OCI-LY1 (cell line): ENCODE results near the gene IFI30.

ENCODE experiments used
- H2AFZ ChIP-seq: fragments of 200-600 bp; sonication (generic), shearing (Covaris generic); 2 replicates; pipeline ENCODE4 v1.6.0; 2014; ENCODE audit warnings: antibody characterized with exemption, mild to moderate bottlenecking, low read length
- H3F3A ChIP-seq: fragments of 200-600 bp; sonication (generic), shearing (Covaris generic); 2 replicates; pipeline ENCODE4 v1.6.0; 2014; ENCODE audit warnings: mild to moderate bottlenecking, antibody characterized with exemption, low read length, moderate library complexity; ENCODE audit not compliant: insufficient read depth
- H3K27ac ChIP-seq: fragments of 200-600 bp; sonication (generic); 2 replicates; pipeline ENCODE4 v1.5.1; 2014; ENCODE audit warnings: low read length, mixed run types, mild to moderate bottlenecking, low read depth; ENCODE audit not compliant: poor library complexity, severe bottlenecking
- H3K27me3 ChIP-seq: fragments of 200-600 bp; sonication (generic); 2 replicates; pipeline ENCODE4 v1.6.0; 2014; ENCODE audit warnings: antibody characterized with exemption, mild to moderate bottlenecking, low read length, moderate library complexity; ENCODE audit not compliant: insufficient read depth
- H3K36me3 ChIP-seq: fragments of 200-600 bp; sonication (generic); 2 replicates; pipeline ENCODE4 v1.6.1; 2014; ENCODE audit warnings: mild to moderate bottlenecking, antibody characterized with exemption, low read length, moderate library complexity, mixed read lengths; ENCODE audit not compliant: insufficient read depth
- H3K4me1 ChIP-seq: fragments of 200-600 bp; sonication (generic); 2 replicates; pipeline ENCODE4 v1.5.1; 2014; ENCODE audit warnings: mild to moderate bottlenecking, low read length, moderate library complexity; ENCODE audit not compliant: insufficient read depth, severe bottlenecking
- H3K4me2 ChIP-seq: fragments of 200-600 bp; sonication (generic), shearing (Covaris generic); 2 replicates; pipeline ENCODE4 v1.6.1; 2014; ENCODE audit warnings: low read length
- H3K4me3 ChIP-seq: fragments of 200-600 bp; sonication (generic); 2 replicates; pipeline ENCODE4 v1.5.1; 2014; ENCODE audit warnings: low read length, low read depth, mild to moderate bottlenecking, mixed read lengths; ENCODE audit not compliant: poor library complexity, severe bottlenecking
- H3K79me2 ChIP-seq: fragments of 200-600 bp; shearing (Covaris generic); 2 replicates; pipeline ENCODE4 v1.6.1; 2016; ENCODE audit warnings: mixed run types, low read length, mixed read lengths; ENCODE audit not compliant: insufficient read depth
- H3K9ac ChIP-seq: fragments of 200-600 bp; sonication (generic), shearing (Covaris generic); 2 replicates; pipeline ENCODE4 v1.6.1; 2014; ENCODE audit warnings: mild to moderate bottlenecking, low read length, mixed read lengths
- H3K9me2 ChIP-seq: fragments of 200-600 bp; sonication (generic), shearing (Covaris generic); 2 replicates; pipeline ENCODE4 v1.6.1; 2014; ENCODE audit warnings: low read depth, mild to moderate bottlenecking, low read length, mixed read lengths
- H3K9me3 ChIP-seq: fragments of 200-600 bp; shearing (Covaris generic); 2 replicates; pipeline ENCODE4 v1.6.1; 2014; ENCODE audit warnings: low read length, mixed read lengths
- H4K20me1 ChIP-seq: fragments of 200-600 bp; sonication (generic), shearing (Covaris generic); 2 replicates; pipeline ENCODE4 v1.6.0; 2016; ENCODE audit warnings: mild to moderate bottlenecking, low read length; ENCODE audit not compliant: insufficient read depth
- CTCF ChIP-seq: fragments of 200-600 bp; sonication (generic), shearing (Covaris generic); IDR thresholded peaks from 2 replicates; pipeline ENCODE4 v1.5.1; 2017; ENCODE audit warnings: mild to moderate bottlenecking, antibody characterized with exemption, low read length, moderate library complexity, mixed read lengths
- EZH2 ChIP-seq: fragments of 200-600 bp; sonication (generic), shearing (Covaris generic); IDR thresholded peaks from 2 replicates; pipeline ENCODE4 v1.8.0; 2017; ENCODE audit warnings: borderline replicate concordance, mixed run types, mild to moderate bottlenecking, antibody characterized with exemption, low read length, moderate library complexity, mixed read lengths

IFI30 gene

GRCh38 chr19:18143902-18144301 lies 29.7 kb upstream of the IFI30 start:
- Histone ChIP-seq H3K9me3 (no peaks in the 10 kb centered on the region), H3K36me3 (peaks cover 70% of the 10 kb centered on the region)

GRCh38 chr19:18144361-18144760 lies 29.3 kb upstream of the IFI30 start:
- no peaks in the 10 kb centered on the region for H3K79me2 ChIP-seq
- no peak overlapping the region for H3K4me3 ChIP-seq
- H3F3A ChIP-seq: no peaks in the 10 kb centered on the region
- H3K27ac ChIP-seq: no peak overlapping the region
- H3K36me3 ChIP-seq: peaks cover 66% of the 10 kb centered on the region
- TF ChIP-seq CTCF (no peak), EZH2 (no peak)
- no peaks in the 10 kb centered on the region for H3K27me3 ChIP-seq
- no peaks in the 10 kb centered on the region for H3K4me1 ChIP-seq
- no peak overlapping the region for H3K4me2 ChIP-seq
- H2AFZ ChIP-seq: no peak overlapping the region
- no peak overlapping the region for H3K9ac ChIP-seq
- H4K20me1 ChIP-seq: no peaks in the 10 kb centered on the region
- no peaks in the 10 kb centered on the region for H3K9me3 ChIP-seq
- H3K9me2 ChIP-seq: no peaks in the 10 kb centered on the region

More at GRCh38 chr19:18143902-18144301, 29.7 kb upstream of the IFI30 start:
- Histone ChIP-seq H3K9ac (no peak overlapping the region), H3K4me1 (no peaks in the 10 kb centered on the region), H2AFZ (no peak overlapping the region), H4K20me1 (no peaks in the 10 kb centered on the region), H3F3A (no peaks in the 10 kb centered on the region), H3K4me2 (no peak overlapping the region), H3K27me3 (no peaks in the 10 kb centered on the region), H3K27ac (no peak overlapping the region), H3K4me3 (no peak overlapping the region), H3K9me2 (no peaks in the 10 kb centered on the region), H3K79me2 (no peaks in the 10 kb centered on the region)
- no peak for TF ChIP-seq EZH2
- TF ChIP-seq CTCF: no peak

GRCh38 chr19:18144906-18145305 lies 28.7 kb upstream of the IFI30 start:
- H3K36me3 ChIP-seq: peaks cover 64% of the 10 kb centered on the region
- H3K9me2 ChIP-seq: no peaks in the 10 kb centered on the region
- no peak overlapping the region for H3K9ac ChIP-seq
- no peak overlapping the region for H3K27ac ChIP-seq
- no peaks in the 10 kb centered on the region for H3K4me1 ChIP-seq
- no peak overlapping the region for H3K4me2 ChIP-seq
- no peaks in the 10 kb centered on the region for H4K20me1 ChIP-seq
- no peak for TF ChIP-seq CTCF
- no peak for TF ChIP-seq EZH2
- H3K9me3 ChIP-seq: no peaks in the 10 kb centered on the region
- H3K27me3 ChIP-seq: no peaks in the 10 kb centered on the region
- H3K4me3 ChIP-seq: no peak overlapping the region
- H2AFZ ChIP-seq: no peak overlapping the region
- no peaks in the 10 kb centered on the region for H3K79me2 ChIP-seq
- no peaks in the 10 kb centered on the region for H3F3A ChIP-seq
